ENCODE data around the gene BMS1. TPM values are rescaled to one million over a fixed set of nuclear protein-coding genes. Genes with fewer than 3 reads are reported as not detected.

Gene BMS1
- total and polyA plus RNA-seq, 2 of the 8 experiments (the other 6 are each of a cell fraction or from before 2014, with no cell fraction given): 3.7 to 34.6 TPM

- TF ChIP-seq, protein P1, sequence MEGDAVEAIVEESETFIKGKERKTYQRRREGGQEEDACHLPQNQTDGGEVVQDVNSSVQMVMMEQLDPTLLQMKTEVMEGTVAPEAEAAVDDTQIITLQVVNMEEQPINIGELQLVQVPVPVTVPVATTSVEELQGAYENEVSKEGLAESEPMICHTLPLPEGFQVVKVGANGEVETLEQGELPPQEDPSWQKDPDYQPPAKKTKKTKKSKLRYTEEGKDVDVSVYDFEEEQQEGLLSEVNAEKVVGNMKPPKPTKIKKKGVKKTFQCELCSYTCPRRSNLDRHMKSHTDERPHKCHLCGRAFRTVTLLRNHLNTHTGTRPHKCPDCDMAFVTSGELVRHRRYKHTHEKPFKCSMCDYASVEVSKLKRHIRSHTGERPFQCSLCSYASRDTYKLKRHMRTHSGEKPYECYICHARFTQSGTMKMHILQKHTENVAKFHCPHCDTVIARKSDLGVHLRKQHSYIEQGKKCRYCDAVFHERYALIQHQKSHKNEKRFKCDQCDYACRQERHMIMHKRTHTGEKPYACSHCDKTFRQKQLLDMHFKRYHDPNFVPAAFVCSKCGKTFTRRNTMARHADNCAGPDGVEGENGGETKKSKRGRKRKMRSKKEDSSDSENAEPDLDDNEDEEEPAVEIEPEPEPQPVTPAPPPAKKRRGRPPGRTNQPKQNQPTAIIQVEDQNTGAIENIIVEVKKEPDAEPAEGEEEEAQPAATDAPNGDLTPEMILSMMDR (IDR thresholded peaks at IDR 0.05; ENCODE audit: control extremely low read depth in 1 of 3, insufficient read depth in 1 of 3, low read depth in 1 of 3, low read length in 3 of 3): peak in 1 of 3 experiments; percentile 5; a peak in 1 of 4 replicates
- no peak for TF ChIP-seq SIRT6 (IDR thresholded peaks at IDR 0.05; ENCODE audit: low read length)
- TF ChIP-seq RNF2 (IDR thresholded peaks at IDR 0.05; ENCODE audit: borderline replicate concordance, low read depth, low read length, missing control alignments, poor library complexity, severe bottlenecking): no peak
- TF ChIP-seq GABPA (IDR thresholded peaks at IDR 0.05; ENCODE audit: borderline replicate concordance, insufficient read depth, low read length): peak; percentile 48; the same call in 1 of the 2 replicates
- TF ChIP-seq, protein P2, sequence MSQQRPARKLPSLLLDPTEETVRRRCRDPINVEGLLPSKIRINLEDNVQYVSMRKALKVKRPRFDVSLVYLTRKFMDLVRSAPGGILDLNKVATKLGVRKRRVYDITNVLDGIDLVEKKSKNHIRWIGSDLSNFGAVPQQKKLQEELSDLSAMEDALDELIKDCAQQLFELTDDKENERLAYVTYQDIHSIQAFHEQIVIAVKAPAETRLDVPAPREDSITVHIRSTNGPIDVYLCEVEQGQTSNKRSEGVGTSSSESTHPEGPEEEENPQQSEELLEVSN (IDR thresholded peaks at IDR 0.05): no peak
- TF ChIP-seq CEBPB (IDR thresholded peaks at IDR 0.05; ENCODE audit: low read depth, low read length): no peak
- TF ChIP-seq SP4 (IDR thresholded peaks at IDR 0.05; ENCODE audit: low read length): no peak
- TF ChIP-seq TEAD4 (IDR thresholded peaks at IDR 0.05; ENCODE audit: low read depth, low read length): no peak
- TF ChIP-seq TCF12 (IDR thresholded peaks at IDR 0.05; ENCODE audit: low read depth, low read length): no peak
- TF ChIP-seq USF2 (IDR thresholded peaks at IDR 0.05; ENCODE audit: low read length): no peak
- no peak for TF ChIP-seq BCL11A (IDR thresholded peaks at IDR 0.05; ENCODE audit: low read depth in 2 of 2, low read length in 2 of 2)
- TF ChIP-seq SIX5 (IDR thresholded peaks at IDR 0.05; ENCODE audit: low read depth, low read length): no peak
- TF ChIP-seq POLR2A (IDR thresholded peaks at IDR 0.05; ENCODE audit: control extremely low read depth in 1 of 2, low read depth in 2 of 2, low read length in 2 of 2): no peak
- no peak for TF ChIP-seq RXRA (IDR thresholded peaks at IDR 0.05; ENCODE audit: insufficient read depth, low read depth, low read length)
- TF ChIP-seq HDAC6 (IDR thresholded peaks at IDR 0.05; ENCODE audit: low read depth, low read length): no peak
- no peak for TF ChIP-seq POLR2AphosphoS5 (IDR thresholded peaks at IDR 0.05; ENCODE audit: low read depth, low read length)
Observed at GRCh38 chr10:42754155-42755027, 28.2 kb upstream of the BMS1 start (continued).
